Activated naive CD8-positive, alpha-beta T cell treated with anti-CD3 and anti-CD28 coated beads, Interleukin-2, amount 50 U/mL, for 16 hours (primary cell): Measurements from ENCODE around the gene SLC39A13.

Experiments
- DNase-seq: peaks from one replicate; pipeline ENCODE4 v3.0.0-alpha.2; 2020; ENCODE audit warnings: low read depth, low spot score

The SLC39A13 gene

DNA sequence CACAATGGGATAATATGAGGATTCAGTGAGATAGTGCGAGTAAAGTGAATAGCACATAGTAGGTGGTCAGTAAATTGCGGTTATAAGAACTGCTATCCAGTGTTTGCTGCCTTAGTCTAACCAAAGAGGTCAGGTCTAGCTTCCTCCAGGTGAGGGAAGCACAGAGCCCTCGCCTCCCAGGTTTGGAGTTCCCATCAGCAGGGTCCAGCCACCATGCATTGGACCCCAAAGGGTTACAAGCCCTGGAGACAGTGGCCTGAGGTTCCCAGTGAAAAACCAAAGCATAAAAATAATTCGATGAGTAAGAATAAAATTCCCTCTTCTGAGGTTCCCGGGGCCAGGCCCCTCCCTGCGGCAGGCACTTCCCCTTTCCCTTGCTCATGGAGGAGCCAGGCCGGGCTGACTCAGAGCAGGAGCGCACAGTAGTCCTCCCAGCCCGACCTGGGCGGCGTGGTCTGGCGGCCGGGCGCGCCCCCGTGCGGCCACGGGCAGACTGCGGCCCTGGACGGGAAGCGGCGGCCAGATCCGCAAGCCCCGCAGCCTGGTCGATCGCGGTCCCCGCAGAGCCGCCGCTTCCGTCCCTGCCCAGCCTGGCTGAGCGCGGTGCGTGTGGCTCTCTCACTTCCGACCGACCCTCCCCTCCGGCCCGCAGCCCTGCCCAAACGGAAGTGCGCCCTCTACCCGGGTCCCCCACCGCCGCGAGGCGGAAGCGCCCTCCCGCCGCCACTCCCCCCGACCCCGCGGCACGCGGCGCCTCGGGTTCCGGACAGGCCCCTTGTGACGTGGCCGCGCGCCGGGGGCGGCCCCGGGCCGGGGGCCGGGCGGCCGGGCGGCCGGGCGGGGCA, at the start of gene SLC39A13:
Gene SLC39A13, plus strand, starts transcription at position 845 of the 845 bp plus-strand sequence. CDS start 1,505 bp downstream, outside the sequence.
- peak; percentile 78 for DNase-seq

DNA sequence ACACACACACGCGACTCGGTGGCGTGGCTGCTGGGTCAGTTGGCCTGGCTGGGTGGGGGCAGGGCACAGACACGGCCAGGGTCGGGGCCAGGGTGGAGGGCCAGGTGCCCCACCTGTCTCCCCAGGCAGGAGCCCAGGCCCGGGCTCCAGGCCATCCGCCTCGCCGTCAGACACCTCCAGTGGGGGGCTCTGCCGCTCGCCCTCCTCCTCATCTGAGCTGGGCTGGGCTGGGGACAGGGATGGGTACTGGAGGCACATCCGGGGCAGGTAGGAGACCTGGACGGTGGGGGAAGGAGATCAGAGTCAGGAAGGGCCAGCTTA, 49.7 kb upstream of the SLC39A13 start:
- no peak for DNase-seq

DNA sequence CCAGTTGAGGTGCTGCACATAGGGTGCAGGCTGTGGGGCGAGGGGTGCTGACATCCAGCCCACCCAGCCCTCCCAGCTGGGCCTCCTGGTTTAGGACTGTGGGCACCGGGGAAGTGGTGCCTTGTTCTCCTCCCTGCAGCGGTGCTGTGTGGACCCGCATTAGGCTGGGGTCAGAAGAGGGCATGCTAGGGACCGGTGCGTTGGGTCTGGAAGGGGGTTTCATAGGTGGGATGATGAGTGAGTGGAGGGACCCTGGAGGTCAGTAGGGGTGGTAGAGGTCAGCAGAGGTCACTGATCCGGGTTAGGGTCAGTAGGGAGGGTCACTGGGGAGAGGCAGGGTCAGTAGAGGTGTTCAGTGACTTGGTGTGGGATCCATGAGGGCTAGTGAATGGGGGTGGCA, 49.2 kb upstream of the SLC39A13 start:
- no peak for DNase-seq

DNA sequence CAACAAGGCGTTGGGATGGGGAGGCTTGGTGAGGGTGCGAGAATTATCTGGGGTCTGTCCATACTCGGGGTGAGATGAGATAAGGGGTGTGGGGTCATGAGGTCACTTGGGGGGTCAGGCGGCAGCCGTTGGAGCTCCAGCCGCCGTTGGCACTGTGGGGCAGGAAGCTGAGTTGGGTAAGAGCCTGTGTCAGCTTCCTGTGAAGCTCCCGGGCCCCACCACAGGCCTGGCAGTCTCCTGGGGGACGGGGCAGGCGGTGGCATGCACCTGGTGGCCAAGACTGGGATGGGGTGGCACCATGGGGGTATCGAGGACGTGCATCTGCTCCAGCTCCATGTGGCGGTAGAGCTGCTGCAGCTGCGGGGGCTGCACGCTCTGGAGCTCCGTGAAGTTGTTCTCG, 48.8 kb upstream of the SLC39A13 start:
- no peak for DNase-seq

DNA sequence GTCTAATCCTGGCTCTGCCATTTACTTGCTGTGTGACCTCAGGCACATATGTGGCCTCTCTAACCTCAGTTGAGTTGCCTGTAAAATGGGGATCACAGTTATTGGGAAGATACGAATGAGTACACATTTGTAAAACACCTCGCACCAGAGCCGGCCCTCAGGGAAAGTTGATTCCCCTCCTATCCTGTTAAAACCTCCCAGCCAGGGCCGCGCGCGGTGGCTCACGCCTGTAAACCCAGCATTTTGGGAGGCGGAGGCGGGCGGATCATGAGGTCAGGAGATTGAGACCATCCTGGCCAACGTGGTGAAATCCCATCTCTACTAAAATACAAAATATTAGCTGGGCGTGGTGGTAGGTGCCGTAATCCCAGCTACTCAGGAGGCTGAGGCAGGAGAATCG, 48.0 kb upstream of the SLC39A13 start:
- DNase-seq: no peak

DNA sequence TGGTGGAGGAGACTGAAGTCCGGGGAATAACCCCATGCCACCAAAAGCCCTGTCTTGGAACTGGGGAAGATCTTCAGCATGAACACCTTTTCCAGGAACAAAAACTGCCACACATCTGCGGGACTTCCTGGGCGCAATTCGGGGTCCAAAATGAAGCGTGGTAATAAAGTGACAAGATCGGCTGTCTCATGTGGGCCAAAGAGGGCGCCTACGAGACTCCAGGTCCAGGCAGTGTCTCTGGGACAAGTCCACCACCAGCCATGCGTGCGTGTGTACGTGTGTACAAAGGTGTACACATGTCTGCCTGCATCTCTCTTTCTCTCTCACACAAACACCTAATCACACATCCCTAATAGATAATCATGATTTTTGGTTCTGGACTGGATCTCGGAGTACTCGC, 47.0 kb upstream of the SLC39A13 start:
- DNase-seq: no peak

DNA sequence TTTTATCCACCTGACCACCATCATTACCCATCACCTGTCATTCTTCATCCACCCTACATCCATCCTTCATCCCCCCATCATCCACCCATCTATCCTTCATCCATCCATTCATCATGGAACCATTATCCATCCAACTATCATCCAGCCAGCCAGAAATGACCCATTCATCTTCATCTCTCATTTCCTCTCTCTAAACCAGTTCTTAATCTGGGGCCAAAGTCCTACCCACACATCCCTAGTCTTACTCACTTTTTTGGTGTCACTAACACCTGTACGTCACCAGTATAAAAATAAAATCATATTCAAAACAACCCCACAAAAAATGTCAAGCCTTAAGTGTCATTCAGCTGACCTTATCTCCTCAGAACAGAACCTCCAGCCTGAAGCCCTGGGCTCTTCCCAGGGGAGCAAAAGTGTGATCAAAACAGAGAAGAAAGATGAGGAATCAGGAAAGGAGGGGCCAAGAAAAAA, 42.3 kb upstream of the SLC39A13 start:
- no peak for DNase-seq

DNA sequence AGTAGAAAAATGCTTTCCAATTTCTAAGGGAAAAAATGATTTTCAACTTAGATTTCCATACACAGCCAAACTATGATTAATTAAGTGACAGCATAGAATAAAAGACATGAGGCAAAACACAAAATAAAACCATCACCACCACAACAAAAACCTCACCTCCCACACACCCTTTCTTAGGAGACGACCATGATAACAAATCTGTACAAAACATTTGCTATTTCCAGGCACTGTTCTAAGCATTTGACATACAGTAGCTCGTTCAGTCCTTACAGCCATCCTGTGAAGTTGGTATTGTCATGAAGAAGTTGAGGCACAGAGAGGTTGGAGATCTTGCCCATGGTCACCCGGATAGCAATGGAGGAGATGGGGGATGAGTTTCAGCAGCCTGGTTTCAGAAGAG, 38.7 kb upstream of the SLC39A13 start:
- DNase-seq: no peak

DNA sequence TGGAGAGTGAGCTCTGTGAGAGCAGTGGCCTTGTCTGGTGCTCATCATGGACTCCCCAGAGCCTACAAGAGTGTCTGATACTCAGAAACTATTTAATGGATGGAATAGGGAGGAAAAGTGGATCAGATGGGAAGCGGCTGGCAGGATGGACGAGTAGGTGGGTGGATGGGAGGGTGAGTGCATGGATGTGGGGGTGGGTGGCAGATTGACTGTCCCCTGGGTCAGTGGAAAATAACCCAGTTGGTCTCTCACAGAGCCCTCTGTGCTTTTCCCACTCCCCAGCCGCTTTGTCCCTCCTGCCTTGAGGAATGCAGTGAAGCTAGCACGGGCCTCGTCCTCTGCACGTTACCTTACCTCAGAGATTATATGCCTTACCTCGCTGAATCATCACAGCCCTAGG, 36.0 kb upstream of the SLC39A13 start:
- DNase-seq: no peak

DNA sequence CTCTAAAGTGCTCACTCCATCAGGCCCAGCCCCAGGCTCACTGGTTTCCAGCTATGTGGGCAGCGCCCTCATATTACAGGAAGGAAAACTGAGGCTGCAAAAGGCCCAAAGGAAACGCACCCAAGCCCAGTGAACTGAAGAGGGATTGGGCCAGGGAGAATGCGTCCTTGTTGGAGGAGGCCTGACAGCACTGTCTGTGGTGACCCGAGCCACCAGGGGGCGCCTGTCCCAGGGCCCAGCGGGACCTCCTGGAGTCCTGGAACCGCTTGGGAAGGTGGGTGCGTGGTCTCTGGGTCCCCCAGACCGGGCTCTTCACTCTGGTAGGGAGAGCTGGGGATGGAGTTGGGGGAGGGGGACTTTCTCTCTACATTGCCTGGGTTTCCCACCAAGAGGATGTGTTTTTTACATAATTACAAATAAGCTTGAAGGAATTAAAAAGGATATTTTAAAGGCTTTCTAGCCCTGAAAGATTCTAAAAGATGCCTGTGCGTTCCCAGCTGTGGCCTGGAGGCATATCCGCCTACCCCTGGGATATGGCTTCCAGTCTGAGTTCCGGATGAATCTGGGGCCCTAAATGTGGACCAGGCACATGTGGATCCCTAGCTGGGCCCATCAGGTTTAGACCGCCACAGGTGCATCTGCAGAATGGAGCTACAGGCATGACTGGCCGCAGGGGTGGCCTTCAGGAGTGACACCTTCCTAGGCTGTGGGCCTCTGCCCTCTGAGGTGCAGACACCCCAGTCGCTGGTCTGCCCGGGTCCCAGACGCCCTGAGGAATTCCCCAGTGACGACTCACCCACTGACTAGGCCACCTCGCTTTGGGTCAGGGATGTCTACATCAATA, 34.3 kb upstream of the SLC39A13 start:
- peak; percentile 61 for DNase-seq

DNA sequence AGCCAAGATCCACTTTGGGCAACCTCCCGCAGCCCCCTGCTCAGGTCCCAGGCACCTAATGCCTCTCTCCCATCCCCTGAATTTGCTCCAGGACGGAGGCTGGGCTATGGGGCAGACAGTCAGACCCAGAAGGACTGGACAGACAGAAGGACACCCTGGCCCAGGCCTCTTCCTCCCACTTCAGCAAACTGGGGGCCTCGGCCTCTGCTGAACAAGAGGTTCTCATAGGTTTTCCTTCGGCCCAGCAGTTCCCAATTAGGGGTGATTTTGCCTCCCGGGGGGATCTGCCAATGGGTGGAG, 33.7 kb upstream of the SLC39A13 start:
- DNase-seq: no peak

DNA sequence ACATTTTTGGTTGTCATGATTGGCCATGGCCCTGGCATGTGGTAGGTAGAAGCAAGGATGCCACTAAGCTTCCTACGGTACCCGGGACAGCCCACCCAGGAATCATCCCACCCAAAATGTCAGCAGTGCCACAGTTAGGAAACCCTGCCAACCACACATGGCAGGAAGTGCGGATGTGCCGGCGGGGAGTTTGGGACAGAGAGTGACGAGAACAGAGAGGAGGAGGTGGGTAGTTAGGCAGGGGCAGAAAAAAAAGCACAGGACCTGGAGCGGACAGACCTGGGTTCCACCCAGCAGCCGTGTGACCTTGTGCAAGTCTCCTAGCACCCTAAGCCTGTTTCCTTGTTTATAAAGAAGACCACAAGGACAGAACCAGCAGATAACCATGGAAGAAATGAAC, 33.4 kb upstream of the SLC39A13 start:
- DNase-seq: no peak

DNA sequence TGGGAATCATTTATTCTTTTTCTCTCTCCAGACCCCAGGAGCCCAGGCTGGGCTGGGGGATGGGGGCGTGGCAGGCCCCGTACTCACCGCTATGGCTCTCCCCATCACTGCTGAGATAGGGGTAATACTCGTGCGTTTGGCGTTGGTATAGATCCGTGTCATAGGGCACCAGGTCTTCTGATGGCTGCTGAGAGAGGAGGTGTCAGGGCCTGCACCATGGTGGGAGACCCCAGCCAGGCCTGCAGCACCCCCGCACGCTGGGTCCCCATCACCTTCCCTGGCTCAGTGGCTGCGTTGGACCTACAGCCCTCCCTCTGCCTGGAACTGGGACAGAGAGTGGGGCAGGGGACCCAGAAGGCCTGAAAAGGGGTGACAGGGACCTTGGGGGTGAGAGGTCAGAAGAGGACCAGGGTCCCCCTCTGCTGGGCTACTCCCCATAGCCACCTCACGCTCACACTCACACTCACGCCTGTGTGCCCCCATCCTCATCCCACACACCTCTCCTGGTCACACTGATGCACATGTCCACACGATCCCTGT, 32.8 kb upstream of the SLC39A13 start:
- DNase-seq: no peak

DNA sequence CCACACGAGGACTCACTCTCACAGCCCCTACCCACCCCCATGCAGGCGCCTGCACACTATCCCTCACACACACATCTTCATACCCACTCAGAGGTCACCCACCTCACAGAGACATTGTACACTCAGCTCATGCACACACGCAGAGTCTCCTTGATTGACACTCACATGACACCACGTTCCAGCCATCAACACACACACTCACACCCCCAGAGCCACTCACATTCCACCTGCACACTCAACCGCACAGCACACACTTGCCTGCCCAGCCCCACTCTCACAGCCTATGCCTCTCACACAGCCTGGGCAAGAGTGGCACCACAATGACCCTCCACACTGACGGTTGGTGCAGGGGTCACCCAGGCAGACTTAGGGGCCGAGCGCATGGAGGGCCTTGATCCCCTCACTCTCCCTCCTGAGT, 32.3 kb upstream of the SLC39A13 start:
- DNase-seq: no peak

DNA sequence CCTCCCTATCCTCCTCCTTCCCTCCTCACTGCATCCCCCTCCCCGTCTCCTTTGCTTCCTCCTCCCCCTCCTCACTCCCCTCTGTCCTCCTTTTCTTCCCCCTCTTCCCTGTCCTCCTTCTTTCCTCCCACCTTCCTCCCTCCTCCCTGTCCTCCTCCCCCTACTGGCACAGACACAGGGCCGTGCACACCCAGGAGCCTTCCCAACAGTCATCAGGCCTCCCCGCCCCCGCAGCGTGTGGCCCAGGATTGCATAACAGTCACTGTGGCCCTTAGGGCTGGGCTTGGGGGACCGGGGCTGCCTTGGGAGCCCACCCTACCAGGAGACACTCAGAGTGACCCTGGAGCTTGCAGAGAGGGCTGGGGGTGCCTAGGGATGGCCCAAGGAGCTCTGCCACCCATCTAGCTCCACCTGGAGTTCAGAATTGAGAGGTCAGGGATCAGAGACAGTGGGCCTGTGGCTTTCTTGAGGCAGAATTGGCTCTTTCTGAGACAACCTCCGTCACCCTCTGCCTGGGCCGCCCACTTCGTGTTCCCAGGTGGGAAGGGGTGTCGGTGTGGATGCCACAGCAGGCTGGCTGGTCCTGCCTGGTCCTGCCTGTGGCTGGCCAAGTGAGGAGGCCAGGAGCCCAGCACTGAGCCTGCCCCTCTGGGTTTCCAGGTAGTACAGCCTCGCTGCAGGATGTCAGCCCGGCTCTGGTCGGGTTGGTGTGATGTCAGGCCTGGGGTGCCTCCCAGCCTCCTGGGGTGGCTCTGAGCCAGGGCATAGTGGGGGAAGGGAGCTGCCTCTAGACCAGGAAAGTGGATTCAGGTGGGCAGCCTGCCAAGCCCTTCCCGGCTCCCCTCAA, 31.6 kb upstream of the SLC39A13 start:
- no peak for DNase-seq

DNA sequence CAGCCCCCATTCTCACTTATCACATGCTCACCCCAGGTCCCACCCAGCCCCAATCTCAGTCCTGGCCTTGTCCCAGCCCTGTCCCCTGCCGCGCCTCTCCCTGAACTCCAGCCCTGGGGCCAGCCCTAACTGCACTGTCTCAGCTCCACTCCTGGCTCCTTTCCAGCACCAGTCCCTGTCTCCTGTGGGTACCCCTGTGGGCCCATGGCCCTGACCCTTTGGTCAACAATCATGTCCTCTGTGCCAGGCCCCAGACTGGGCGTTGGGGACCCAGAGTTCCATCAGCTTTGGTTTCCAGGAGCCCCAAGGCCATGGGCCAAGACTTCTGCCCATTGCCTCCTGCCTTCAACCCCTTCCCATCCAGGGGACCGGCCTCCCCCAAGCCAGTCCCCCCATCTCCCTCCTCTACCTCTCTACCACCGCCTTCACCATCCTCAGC, 30.8 kb upstream of the SLC39A13 start:
- no peak for DNase-seq

DNA sequence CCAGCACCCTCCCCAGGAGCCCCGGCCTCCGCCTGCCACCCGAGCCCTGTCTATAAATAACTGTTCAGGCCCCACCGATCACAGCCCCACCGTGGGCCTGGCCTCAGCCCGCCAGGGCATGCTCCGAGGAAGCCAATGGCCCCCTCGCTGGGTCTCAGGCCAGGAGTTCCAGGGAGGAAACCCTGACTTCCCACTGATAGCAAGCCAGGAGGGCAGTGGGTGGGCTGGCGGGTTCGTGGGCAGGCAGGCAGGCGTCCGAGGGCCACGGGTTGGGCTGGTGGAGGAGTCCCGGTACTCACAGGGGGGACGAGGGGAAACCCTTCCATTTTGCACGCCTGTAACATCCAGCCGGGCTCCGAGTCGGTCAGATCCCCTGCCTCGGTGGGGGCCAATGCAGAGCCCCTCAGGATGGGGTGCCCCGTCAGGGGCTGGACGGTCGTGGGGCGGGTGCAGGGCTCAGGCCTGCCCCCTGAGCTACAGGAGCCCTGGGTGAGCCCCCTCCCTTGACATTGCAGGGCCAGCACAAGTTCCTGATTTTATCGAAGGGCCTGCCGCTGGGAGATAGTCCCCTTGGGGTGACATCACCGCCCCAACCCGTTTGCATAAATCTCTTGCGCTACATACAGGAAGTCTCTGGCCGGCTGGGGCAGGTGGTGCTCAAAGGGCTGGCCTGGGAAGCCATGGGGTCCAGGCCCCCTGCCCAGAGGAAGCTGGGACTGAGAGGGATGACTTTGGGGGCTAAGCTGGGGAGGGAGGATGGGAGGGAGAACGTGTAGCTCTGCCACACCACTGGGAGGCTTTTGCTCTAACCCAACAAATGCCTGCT, 30.2 kb upstream of the SLC39A13 start, which contains the start of gene SPI1:
Gene SPI1, minus strand, starts transcription at position 538 of the 826 bp plus-strand sequence. Its CDS starts 194 bp downstream, at position 344.
- DNase-seq: no peak

DNA sequence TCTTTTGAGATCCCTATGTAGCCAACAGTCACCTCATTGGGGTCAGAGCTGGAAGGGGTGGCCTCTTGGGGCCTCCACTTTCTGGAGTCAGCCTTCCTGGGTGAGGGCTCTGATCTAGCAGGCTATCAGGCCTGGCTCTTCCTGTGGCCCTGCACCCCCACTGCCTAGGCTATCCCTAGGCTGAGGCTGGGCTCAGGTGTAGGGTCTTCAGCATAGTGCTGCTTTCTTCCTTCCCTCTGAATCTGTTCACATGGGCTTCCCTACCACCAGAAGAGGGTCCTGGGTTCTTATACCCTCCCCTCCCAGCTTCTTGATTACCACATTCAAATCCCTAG, 29.6 kb upstream of the SLC39A13 start:
- no peak for DNase-seq

DNA sequence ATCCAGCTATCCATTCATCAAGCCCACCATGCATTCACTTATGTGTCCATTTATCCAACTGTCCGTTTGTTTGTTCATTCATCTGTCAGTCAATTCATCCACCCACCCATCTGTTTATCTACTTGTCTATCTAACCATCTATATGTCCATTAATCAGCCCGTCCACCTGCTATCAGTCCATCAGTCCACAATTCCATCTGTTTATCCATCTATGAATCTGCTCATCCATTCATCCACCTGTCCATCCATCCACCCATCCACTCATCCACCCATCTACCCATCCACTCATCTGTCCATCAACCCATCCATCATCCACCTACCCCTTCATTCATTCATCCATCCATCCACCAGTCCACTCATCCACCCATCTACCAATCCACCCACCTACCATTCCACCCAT, 29.1 kb upstream of the SLC39A13 start:
- no peak for DNase-seq

DNA sequence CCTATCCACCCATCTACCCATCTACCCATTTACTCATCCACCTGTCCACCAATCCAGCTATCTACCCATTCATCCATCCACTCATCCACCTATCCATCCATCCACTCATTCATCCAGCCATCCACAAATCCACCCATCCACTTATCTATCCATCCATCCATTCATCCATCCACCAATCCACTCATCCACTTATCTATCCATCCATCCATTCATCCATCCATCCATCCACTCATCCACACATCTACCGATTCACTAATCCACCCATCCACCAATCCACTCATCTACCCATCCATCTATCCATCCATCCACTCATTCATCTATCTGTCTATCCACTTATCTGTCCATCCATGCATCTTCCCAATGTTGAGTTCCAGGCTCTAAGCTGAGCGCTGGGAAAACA, 28.3 kb upstream of the SLC39A13 start:
- no peak for DNase-seq

DNA sequence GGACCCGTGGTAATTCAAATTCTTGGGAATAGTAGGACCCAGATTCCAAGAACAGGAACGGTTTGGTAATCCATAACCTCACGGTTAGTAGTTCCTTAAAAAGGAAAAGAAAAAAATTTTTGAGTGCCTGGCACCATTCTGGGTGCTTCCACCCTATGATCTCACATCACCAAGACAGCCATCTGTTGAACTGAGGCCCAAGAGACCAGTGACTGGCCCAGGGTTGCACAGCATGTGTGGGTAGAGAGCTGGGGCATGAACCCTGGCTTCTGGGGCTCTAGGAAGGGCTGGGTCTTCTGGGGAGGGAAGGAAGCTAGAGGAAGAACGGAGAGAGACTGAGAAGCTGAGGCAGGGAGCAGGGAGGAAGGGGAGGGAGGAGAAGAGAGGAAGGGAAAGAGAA, 25.3 kb upstream of the SLC39A13 start:
- no peak for DNase-seq
